Thymus (tissue), 11 donors: ENCODE data around the gene TACR1. TPM values are rescaled to one million over a fixed set of nuclear protein-coding genes. Genes with fewer than 3 reads are reported as not detected.

Experiments used
- DNase-seq, 9 donors: peaks; one replicate each; pipeline ENCODE4 v3.0.0-alpha.2; 2013; ENCODE audit warnings: low spot score in 9 of 9, low read depth in 6 of 9, missing footprints in 1 of 9
- H3K27ac ChIP-seq, 2 donors: one replicate each; pipeline ENCODE4 v1.5.1; 2013; ENCODE audit warnings: control low read depth in 1 of 2, low read depth in 1 of 2, low read length in 1 of 2, mild to moderate bottlenecking in 1 of 2, moderate library complexity in 1 of 2
- H3K27me3 ChIP-seq, 2 donors: one replicate each; pipeline ENCODE4 v1.5.1; 2013; ENCODE audit warnings: low read length in 1 of 2; ENCODE audit not compliant: control insufficient read depth in 2 of 2, insufficient read depth in 1 of 2
- H3K36me3 ChIP-seq, 2 donors: one replicate each; pipeline ENCODE4 v1.5.1; 2013; ENCODE audit warnings: low read length in 1 of 2, mild to moderate bottlenecking in 1 of 2, moderate library complexity in 1 of 2; ENCODE audit not compliant: control insufficient read depth in 2 of 2, insufficient read depth in 2 of 2
- H3K4me1 ChIP-seq, 2 donors: one replicate each; pipeline ENCODE4 v1.5.1; 2013; ENCODE audit warnings: low read length in 2 of 2; ENCODE audit not compliant: control insufficient read depth in 2 of 2, insufficient read depth in 2 of 2
- H3K4me3 ChIP-seq, 2 donors: one replicate each; pipeline ENCODE4 v1.5.1; 2013; ENCODE audit warnings: low read length in 2 of 2, control low read depth in 1 of 2, mild to moderate bottlenecking in 1 of 2
- H3K9me3 ChIP-seq, 2 donors: one replicate each; pipeline ENCODE4 v1.5.1; 2013; ENCODE audit warnings: low read length in 1 of 2, mild to moderate bottlenecking in 1 of 2; ENCODE audit not compliant: control insufficient read depth in 2 of 2, insufficient read depth in 1 of 2
- WGBS: extraction: QIAGEN DNeasy Blood & Tissue Kit; methylation state at CpG from one replicate; pipeline ENCODE4 v1.1.7; 2013; 5-methylcytosine and 5-hydroxymethylcytosine counted together
- polyA plus RNA-seq: library from polyadenylated mRNA; stranded (reverse); fragments of 200-250 nt; gene quantifications from one replicate; pipeline ENCODE4 v1.2.3, GENCODE V29; 2013
- total RNA-seq: library from RNA; stranded (reverse); fragments of 120-200 nt; gene quantifications from one replicate; pipeline ENCODE4 v1.2.4, GENCODE V29; 2013
- donor health status: healthy.

The TACR1 gene
- total and polyA plus RNA-seq, 2 donors: 0.24 to 1.0 TPM

DNA sequence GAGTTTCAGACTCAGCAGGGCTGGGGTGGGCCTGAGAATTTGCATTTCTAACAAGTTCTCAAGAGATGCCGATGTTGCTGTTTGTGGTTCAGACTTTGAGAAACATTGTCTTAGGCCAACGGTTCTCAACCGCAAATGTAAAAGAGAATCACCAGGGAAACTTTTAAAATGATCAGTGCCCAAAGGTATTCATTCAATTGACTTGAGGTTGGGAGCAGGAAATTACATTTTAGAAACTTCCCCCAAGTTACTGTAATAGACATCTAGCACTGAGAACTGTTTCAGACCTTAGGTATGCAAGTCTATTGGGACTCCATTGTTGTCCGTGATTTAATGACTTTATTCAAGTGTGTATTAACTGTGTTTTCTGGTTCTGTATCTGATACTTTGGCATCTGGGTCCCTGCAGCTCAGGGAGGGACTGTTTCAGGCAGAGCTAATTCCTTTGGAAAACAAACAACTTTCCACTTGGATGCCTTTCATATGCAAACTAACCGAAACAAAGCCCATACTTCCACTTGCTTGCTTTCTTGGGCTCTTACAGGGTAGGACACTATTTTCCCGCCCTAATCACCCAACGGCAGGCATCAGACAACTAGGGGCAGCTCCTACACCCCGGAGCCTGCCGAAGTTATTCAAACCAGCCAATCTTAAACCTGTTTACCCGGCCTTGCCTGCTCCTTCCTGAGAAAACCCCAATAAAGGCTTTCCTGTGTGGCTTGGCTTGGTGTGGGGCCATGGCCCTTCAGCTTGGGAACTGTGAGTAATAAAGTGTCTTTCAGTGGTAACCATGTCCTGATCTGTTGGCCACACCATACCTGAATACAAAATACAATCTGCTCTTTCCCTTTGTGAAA, 143.3 kb downstream of the TACR1 start:
- H3K9me3 ChIP-seq: no peaks in the 10 kb centered on the region
- WGBS: 86% methylated on average over 10 of the region's 10 CpGs
- no peak overlapping the region for H3K27ac ChIP-seq
- DNase-seq: no peak
- no peaks in the 10 kb centered on the region for H3K27me3 ChIP-seq
- no peaks in the 10 kb centered on the region for H3K4me1 ChIP-seq
- H3K36me3 ChIP-seq: no peaks in the 10 kb centered on the region
- no peak overlapping the region for H3K4me3 ChIP-seq

DNA sequence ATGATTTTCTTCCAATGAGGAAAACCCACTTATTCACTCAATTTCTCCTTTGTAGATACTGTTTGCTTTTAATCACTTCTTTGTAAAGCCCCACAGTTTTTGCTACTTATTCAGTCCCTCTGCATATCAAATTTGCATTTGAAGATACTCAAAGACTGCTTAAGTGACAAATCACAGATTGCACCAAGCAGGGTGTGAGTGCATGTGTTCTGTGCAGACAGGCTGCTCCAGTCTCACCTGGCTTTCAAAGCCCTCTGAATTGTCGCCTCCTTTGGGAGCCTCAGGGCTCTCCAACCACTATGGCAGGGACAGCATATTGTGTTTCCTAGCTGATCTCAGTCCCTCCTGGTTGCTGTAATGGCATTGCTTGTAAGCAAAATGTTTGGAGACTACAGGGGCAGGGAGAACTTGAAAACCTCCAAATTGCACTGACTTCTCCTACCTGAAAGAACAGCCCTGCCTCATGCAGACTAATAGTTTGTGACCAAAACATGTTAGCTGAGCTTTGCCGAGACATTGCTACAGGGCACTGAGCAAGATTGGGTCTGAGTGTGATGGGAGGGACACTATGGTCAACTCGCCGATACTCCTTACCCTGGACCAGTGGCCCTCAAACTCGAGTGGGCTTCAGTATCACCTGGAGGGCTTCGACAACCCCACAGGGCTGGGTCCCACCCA, 144.0 kb downstream of the TACR1 start:
- Histone ChIP-seq H3K9me3 (no peaks in the 10 kb centered on the region), H3K27me3 (no peaks in the 10 kb centered on the region), H3K27ac (no peak overlapping the region), H3K36me3 (no peaks in the 10 kb centered on the region), H3K4me1 (no peaks in the 10 kb centered on the region), H3K4me3 (no peak overlapping the region)
- 91% methylated on average over 6 of the region's 6 CpGs for WGBS
- no peak for DNase-seq

DNA sequence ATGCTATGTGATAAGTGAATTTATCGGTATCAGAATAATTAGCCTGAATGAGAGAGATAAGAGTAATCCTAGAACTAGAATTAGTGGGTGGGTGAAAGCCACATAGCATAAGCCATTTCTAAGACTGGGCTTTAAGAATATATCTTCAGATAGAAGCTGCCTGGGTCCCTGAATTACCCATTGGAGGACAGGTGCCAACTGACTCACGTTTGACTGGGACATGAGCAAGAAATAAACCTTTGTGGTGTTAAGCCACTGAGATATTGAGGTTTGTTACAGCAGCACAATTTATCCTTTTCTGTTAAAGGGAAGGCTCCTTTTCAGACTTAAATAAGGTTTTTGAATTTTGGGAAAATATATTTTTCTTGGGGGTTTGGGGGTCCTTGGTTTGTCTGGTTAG, 145.0 kb downstream of the TACR1 start:
- no peak overlapping the region for H3K27ac ChIP-seq
- H3K36me3 ChIP-seq: no peaks in the 10 kb centered on the region
- no peak for DNase-seq
- no peak overlapping the region for H3K4me3 ChIP-seq
- H3K27me3 ChIP-seq: no peaks in the 10 kb centered on the region
- H3K9me3 ChIP-seq: no peaks in the 10 kb centered on the region
- no peaks in the 10 kb centered on the region for H3K4me1 ChIP-seq
- WGBS: 92% methylated on average over 2 of the region's 2 CpGs

DNA sequence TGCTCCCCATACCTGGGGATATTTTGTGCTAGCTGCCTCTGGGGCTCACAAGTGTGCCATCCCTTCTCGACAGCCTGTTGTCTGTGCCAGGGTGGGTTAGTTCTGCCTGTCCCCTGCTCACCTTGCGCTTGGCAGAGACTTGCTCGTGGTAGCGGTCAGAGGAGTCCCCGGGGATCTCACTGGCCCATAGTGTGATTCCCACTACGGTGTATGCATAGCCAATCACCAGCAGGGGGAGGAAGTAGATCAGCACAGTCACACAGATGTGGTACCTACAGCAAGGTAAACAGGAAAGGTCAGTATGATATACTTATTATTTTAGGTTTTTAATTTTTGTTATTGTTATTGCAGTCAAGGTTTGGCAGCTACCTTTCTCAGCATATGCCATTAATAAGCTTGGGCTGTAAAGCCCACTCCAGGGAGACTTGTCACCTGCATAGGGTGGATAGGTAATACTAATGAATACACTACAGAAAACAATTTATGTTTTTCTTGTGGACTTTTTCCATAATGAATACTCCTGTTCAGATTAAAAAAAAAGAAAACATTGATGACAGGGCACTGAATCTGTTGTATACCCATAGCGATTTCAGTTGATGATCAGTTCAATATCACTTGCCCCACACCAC, 145.7 kb downstream of the TACR1 start:
- DNase-seq: peak in 2 of 9 donors; percentile 4 to 15
- no peaks in the 10 kb centered on the region for H3K27me3 ChIP-seq
- no peaks in the 10 kb centered on the region for H3K9me3 ChIP-seq
- 80% methylated on average over 7 of the region's 7 CpGs for WGBS
- no peaks in the 10 kb centered on the region for H3K4me1 ChIP-seq
- H3K36me3 ChIP-seq: no peaks in the 10 kb centered on the region
- no peak overlapping the region for H3K4me3 ChIP-seq
- H3K27ac ChIP-seq: no peak overlapping the region

- no peaks in the 10 kb centered on the region for H3K36me3 ChIP-seq
- H3K27me3 ChIP-seq: no peaks in the 10 kb centered on the region
- 92% methylated on average over 4 of the region's 4 CpGs for WGBS
- H3K27ac ChIP-seq: no peak overlapping the region
- no peak for DNase-seq
- no peak overlapping the region for H3K4me3 ChIP-seq
- H3K9me3 ChIP-seq: no peaks in the 10 kb centered on the region
- no peaks in the 10 kb centered on the region for H3K4me1 ChIP-seq
Measured at GRCh38 chr2:75047992-75048625, 151.2 kb downstream of the TACR1 start.

DNA sequence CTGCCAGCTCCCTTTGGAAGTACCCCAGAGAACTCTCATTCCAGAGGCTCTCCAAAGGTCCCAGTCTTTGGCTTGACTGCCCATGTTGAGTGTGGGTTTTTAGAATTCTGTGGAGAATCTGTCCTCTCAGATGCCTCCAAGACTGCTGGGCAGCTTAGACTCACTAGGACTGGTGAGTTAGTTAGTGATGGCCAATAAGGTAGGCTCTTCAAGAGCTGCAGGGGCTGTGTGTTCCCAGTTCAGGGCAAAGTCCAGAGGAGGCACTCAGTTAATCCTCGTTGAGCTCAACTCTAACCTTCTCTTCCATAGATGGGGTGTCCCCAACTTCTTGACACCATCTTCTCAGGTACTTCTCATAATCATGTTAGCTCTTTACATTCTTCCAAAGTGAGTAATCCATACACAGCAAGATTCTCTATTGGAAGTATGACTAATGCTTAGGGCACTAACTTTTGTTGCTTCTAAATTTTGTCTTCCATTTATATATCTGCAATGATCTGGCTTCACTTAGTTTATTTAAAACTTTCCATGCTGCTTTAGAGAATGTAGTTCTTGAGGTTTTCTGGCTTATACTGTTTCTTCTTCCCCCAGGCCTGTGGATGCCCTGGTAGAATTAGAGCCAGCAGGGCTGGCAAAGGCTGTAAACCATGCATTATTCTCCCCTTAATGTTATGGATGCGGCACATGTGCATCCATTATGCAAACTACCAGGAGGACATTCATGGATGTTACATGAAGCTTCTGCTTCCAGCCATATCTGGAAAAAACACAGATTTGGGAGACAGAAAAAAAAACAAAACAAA, 151.9 kb downstream of the TACR1 start:
- H3K36me3 ChIP-seq: no peaks in the 10 kb centered on the region
- no peaks in the 10 kb centered on the region for H3K4me1 ChIP-seq
- WGBS: 99% methylated on average over 2 of the region's 2 CpGs
- no peak overlapping the region for H3K27ac ChIP-seq
- H3K9me3 ChIP-seq: no peaks in the 10 kb centered on the region
- no peaks in the 10 kb centered on the region for H3K27me3 ChIP-seq
- no peak for DNase-seq
- no peak overlapping the region for H3K4me3 ChIP-seq

GRCh38 chr2:75045526-75046050, 153.7 kb downstream of the TACR1 start:
- no peak overlapping the region for H3K27ac ChIP-seq
- no peak for DNase-seq
- H3K4me3 ChIP-seq: no peak overlapping the region
- H3K36me3 ChIP-seq: no peaks in the 10 kb centered on the region
- 36% methylated on average over 4 of the region's 4 CpGs for WGBS
- no peaks in the 10 kb centered on the region for H3K9me3 ChIP-seq
- H3K4me1 ChIP-seq: no peaks in the 10 kb centered on the region
- H3K27me3 ChIP-seq: no peaks in the 10 kb centered on the region

GRCh38 chr2:75044291-75044690, 155.0 kb downstream of the TACR1 start:
- Histone ChIP-seq H3K27me3 (no peaks in the 10 kb centered on the region), H3K27ac (no peak overlapping the region), H3K4me3 (no peak overlapping the region), H3K4me1 (no peaks in the 10 kb centered on the region), H3K36me3 (no peaks in the 10 kb centered on the region), H3K9me3 (no peaks in the 10 kb centered on the region)
- 100% methylated on average over 2 of the region's 2 CpGs for WGBS
- DNase-seq: no peak
